ENCODE data around the gene GUK1. TPM values are rescaled to one million over a fixed set of nuclear protein-coding genes. Genes with fewer than 3 reads are reported as not detected.

GUK1 gene
- total RNA-seq, 4 donors from 2014 or later, result 183 to 573 (median 382) TPM

GRCh38 chr1:228146417-228147150 lies 6.5 kb downstream of the GUK1 start:
- no peaks in the 10 kb centered on the region for H3K27me3 ChIP-seq
- H3K9me3 ChIP-seq, result no peaks in the 10 kb centered on the region
- no peak overlapping the region for H3K27ac ChIP-seq
- TF ChIP-seq POLR2AphosphoS5 (IDR thresholded peaks at IDR 0.05) (no peak), CTCF (IDR thresholded peaks at IDR 0.05) (no peak), POLR2A (IDR thresholded peaks at IDR 0.05) (no peak), EP300 (IDR thresholded peaks at IDR 0.05; ENCODE audit: low read depth) (no peak)
- WGBS, 2 donors (ENCODE audit: low coverage in 1 of 2), result 90% methylated on average over 17 of the region's 18 CpGs; no CpG with 5 or more reads in 1 of the 2 donors
- no peak for DNase-seq
- in situ Hi-C loops (cut with MboI; ENCODE audit: low pct_ligation_motif_present in 1 of 4, low pct_unique_long_range_greater_than_20kb in 1 of 4, low sequenced_read_pairs in 3 of 4), result no loop called here
- intact Hi-C loops (cut with DNase I; ENCODE audit: low total_unique reads), result no loop called here
- no peaks in the 10 kb centered on the region for H3K36me3 ChIP-seq
- peaks cover 21 to 56% (median 39%) of the 10 kb centered on the region in 4 donors for H3K4me1 ChIP-seq
- no peak overlapping the region for H3K4me3 ChIP-seq

DNA sequence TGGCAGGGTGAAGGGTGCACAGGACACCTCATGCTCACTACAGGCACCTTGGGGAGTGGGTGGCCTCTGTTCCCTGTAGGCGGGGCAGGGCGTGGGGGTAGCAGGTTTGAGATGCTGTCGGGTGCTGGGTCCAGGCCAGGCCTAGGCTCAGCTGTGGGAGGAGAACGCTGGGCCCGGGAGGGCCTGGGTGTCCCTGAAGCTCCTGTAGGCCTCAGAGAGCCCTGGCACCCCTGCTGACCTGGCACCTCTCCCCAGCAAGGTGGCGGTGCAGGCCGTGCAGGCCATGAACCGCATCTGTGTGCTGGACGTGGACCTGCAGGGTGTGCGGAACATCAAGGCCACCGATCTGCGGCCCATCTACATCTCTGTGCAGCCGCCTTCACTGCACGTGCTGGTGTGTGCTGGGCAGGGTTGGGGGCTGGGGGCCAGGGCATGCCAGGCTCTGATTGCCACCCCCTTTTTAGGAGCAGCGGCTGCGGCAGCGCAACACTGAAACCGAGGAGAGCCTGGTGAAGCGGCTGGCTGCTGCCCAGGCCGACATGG lies 7.1 kb downstream of the GUK1 start:
- no peaks in the 10 kb centered on the region for H3K27me3 ChIP-seq
- H3K27ac ChIP-seq, result no peak overlapping the region
- in situ Hi-C loops (cut with MboI; ENCODE audit: low pct_ligation_motif_present in 1 of 4, low pct_unique_long_range_greater_than_20kb in 1 of 4, low sequenced_read_pairs in 3 of 4), result no loop called here
- H3K9me3 ChIP-seq, result no peaks in the 10 kb centered on the region
- no peak for DNase-seq
- H3K36me3 ChIP-seq, result no peaks in the 10 kb centered on the region
- TF ChIP-seq POLR2AphosphoS5 (IDR thresholded peaks at IDR 0.05) (no peak), POLR2A (IDR thresholded peaks at IDR 0.05) (no peak), CTCF (IDR thresholded peaks at IDR 0.05) (no peak), EP300 (IDR thresholded peaks at IDR 0.05; ENCODE audit: low read depth) (no peak)
- peaks cover 14 to 53% (median 35%) of the 10 kb centered on the region in 4 donors for H3K4me1 ChIP-seq
- intact Hi-C loops (cut with DNase I; ENCODE audit: low total_unique reads), result no loop called here
- WGBS, 2 donors (ENCODE audit: low coverage in 1 of 2), result 95% methylated on average over 19 of the region's 20 CpGs; no CpG with 5 or more reads in 1 of the 2 donors
- no peak overlapping the region for H3K4me3 ChIP-seq

DNA sequence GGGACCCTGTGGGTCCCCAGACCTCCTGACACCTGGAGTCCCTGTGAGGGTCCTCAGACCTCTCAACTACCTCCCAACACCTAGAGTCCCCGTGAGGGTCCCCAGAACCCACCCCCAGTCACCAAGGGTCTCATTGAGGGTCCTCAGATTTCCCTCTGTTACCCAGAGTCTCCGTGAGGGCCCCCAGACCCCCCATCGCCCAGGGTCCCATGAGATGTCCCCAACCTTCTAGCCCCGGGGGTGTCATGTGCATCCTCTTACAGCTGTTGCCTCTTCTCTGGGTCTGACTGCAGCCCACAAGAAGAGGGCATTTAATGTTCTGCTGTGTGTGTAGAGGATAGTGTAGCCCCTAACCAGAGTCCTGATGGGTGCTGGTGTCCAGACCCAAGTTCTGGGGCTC lies 7.7 kb downstream of the GUK1 start:
- no peak for DNase-seq
- WGBS, 2 donors (ENCODE audit: low coverage in 1 of 2), result 94% methylated on average over 4 of the region's 4 CpGs; no CpG with 5 or more reads in 1 of the 2 donors
- TF ChIP-seq POLR2A (IDR thresholded peaks at IDR 0.05), result no peak
- TF ChIP-seq EP300 (IDR thresholded peaks at IDR 0.05; ENCODE audit: low read depth), result no peak
- no peak for TF ChIP-seq CTCF (IDR thresholded peaks at IDR 0.05)
- TF ChIP-seq POLR2AphosphoS5 (IDR thresholded peaks at IDR 0.05), result no peak
- Histone ChIP-seq H3K9me3 (no peaks in the 10 kb centered on the region), H3K27me3 (no peaks in the 10 kb centered on the region), H3K4me1 (peaks cover 9 to 47% (median 29%) of the 10 kb centered on the region in 4 donors), H3K36me3 (no peaks in the 10 kb centered on the region), H3K4me3 (no peak overlapping the region), H3K27ac (peak overlapping the region in 2 of 4 donors; percentile 77 to 97)
- in situ Hi-C loops (cut with MboI; ENCODE audit: low pct_ligation_motif_present in 1 of 4, low pct_unique_long_range_greater_than_20kb in 1 of 4, low sequenced_read_pairs in 3 of 4), result no loop called here
- intact Hi-C loops (cut with DNase I; ENCODE audit: low total_unique reads), result no loop called here

GRCh38 chr1:228148196-228148861 lies 8.2 kb downstream of the GUK1 start:
- Histone ChIP-seq H3K9me3 (no peaks in the 10 kb centered on the region), H3K36me3 (no peaks in the 10 kb centered on the region), H3K27ac (peak overlapping the region; percentile 77 to 97 (median 84)), H3K4me3 (no peak overlapping the region), H3K27me3 (no peaks in the 10 kb centered on the region), H3K4me1 (peaks cover 5 to 41% (median 26%) of the 10 kb centered on the region in 4 donors)
- 67% methylated on average over 16 of the region's 18 CpGs; no CpG with 5 or more reads in 1 of the 2 donors for WGBS, 2 donors (ENCODE audit: low coverage in 1 of 2)
- no peak for DNase-seq
- in situ Hi-C loops (cut with MboI; ENCODE audit: low pct_ligation_motif_present in 1 of 4, low pct_unique_long_range_greater_than_20kb in 1 of 4, low sequenced_read_pairs in 3 of 4), result no loop called here
- intact Hi-C loops (cut with DNase I; ENCODE audit: low total_unique reads), result no loop called here
- TF ChIP-seq CTCF (IDR thresholded peaks at IDR 0.05), result no peak
- TF ChIP-seq POLR2AphosphoS5 (IDR thresholded peaks at IDR 0.05), result no peak
- TF ChIP-seq EP300 (IDR thresholded peaks at IDR 0.05; ENCODE audit: low read depth), result no peak
- TF ChIP-seq POLR2A (IDR thresholded peaks at IDR 0.05), result no peak
